Adipocyte (in vitro differentiated cells): ENCODE data around the gene MRPL53.

Experiments used
- DNase-seq: peaks from one replicate; pipeline ENCODE4 v3.0.0-alpha.2; 2015; ENCODE audit warnings: low read depth
- H3K27me3 ChIP-seq: replicated peaks from 2 replicates; pipeline ENCODE4 v1.7.0; 2013; ENCODE audit warnings: mild to moderate bottlenecking, low read length, moderate library complexity; ENCODE audit not compliant: control insufficient read depth, insufficient read depth
- H3K36me3 ChIP-seq: 2 replicates; pipeline ENCODE4 v1.7.0; 2013; ENCODE audit warnings: low read length, mild to moderate bottlenecking, moderate library complexity; ENCODE audit not compliant: control insufficient read depth, insufficient read depth, severe bottlenecking
- H3K4me1 ChIP-seq: 2 replicates; pipeline ENCODE4 v1.7.0; 2013; ENCODE audit warnings: mild to moderate bottlenecking, low read length, moderate library complexity; ENCODE audit not compliant: control insufficient read depth, insufficient read depth
- H3K4me3 ChIP-seq: 2 replicates; pipeline ENCODE4 v1.7.0; 2013; ENCODE audit warnings: mild to moderate bottlenecking, low read length, moderate library complexity
- H3K9ac ChIP-seq: 2 replicates; pipeline ENCODE4 v1.7.0; 2013; ENCODE audit warnings: mild to moderate bottlenecking, low read length, moderate library complexity
- H3K9me3 ChIP-seq: 2 replicates; pipeline ENCODE4 v1.7.0; 2013; ENCODE audit warnings: mild to moderate bottlenecking, low read length, moderate library complexity; ENCODE audit not compliant: control insufficient read depth

The MRPL53 gene

GRCh38 chr2:74440378-74441169, 31.9 kb downstream of the MRPL53 start:
- DNase-seq: peak; percentile 96
- peaks cover 22% of the 10 kb centered on the region for H3K4me1 ChIP-seq
- peak overlapping the region; percentile 82 for H3K4me3 ChIP-seq
- peak overlapping the region; percentile 86 for H3K9ac ChIP-seq
- H3K9me3 ChIP-seq: no peaks in the 10 kb centered on the region
- no peaks in the 10 kb centered on the region for H3K27me3 ChIP-seq
- H3K36me3 ChIP-seq: no peaks in the 10 kb centered on the region

GRCh38 chr2:74439803-74440377, 32.6 kb downstream of the MRPL53 start:
- Histone ChIP-seq H3K27me3 (no peaks in the 10 kb centered on the region), H3K4me1 (peaks cover 22% of the 10 kb centered on the region), H3K9ac (peak overlapping the region; percentile 86), H3K4me3 (peak overlapping the region; percentile 82), H3K9me3 (no peaks in the 10 kb centered on the region), H3K36me3 (no peaks in the 10 kb centered on the region)
- DNase-seq: peak; percentile 81

GRCh38 chr2:74439373-74439772, 33.1 kb downstream of the MRPL53 start:
- peak overlapping the region; percentile 82 for H3K4me3 ChIP-seq
- peak overlapping the region; percentile 86 for H3K9ac ChIP-seq
- DNase-seq: no peak
- no peaks in the 10 kb centered on the region for H3K9me3 ChIP-seq
- H3K36me3 ChIP-seq: no peaks in the 10 kb centered on the region
- H3K27me3 ChIP-seq: no peaks in the 10 kb centered on the region
- H3K4me1 ChIP-seq: peaks cover 22% of the 10 kb centered on the region

GRCh38 chr2:74438248-74438647, 34.2 kb downstream of the MRPL53 start:
- Histone ChIP-seq H3K9me3 (no peaks in the 10 kb centered on the region), H3K27me3 (no peaks in the 10 kb centered on the region), H3K4me3 (no peak overlapping the region), H3K9ac (no peak overlapping the region), H3K36me3 (no peaks in the 10 kb centered on the region), H3K4me1 (peaks cover 16% of the 10 kb centered on the region)
- no peak for DNase-seq

GRCh38 chr2:74436848-74437695, 35.4 kb downstream of the MRPL53 start:
- Histone ChIP-seq H3K9ac (no peak overlapping the region), H3K4me1 (peaks cover 16% of the 10 kb centered on the region), H3K4me3 (no peak overlapping the region), H3K9me3 (no peaks in the 10 kb centered on the region), H3K27me3 (no peaks in the 10 kb centered on the region), H3K36me3 (peaks cover 2% of the 10 kb centered on the region)
- DNase-seq: no peak

GRCh38 chr2:74436111-74436805, 36.2 kb downstream of the MRPL53 start:
- Histone ChIP-seq H3K9me3 (no peaks in the 10 kb centered on the region), H3K9ac (no peak overlapping the region), H3K4me3 (no peak overlapping the region), H3K4me1 (peaks cover 16% of the 10 kb centered on the region), H3K36me3 (peaks cover 8% of the 10 kb centered on the region), H3K27me3 (no peaks in the 10 kb centered on the region)
- no peak for DNase-seq

GRCh38 chr2:74430502-74430901, 42.0 kb downstream of the MRPL53 start:
- no peak overlapping the region for H3K9ac ChIP-seq
- no peak overlapping the region for H3K4me3 ChIP-seq
- H3K27me3 ChIP-seq: no peaks in the 10 kb centered on the region
- no peaks in the 10 kb centered on the region for H3K4me1 ChIP-seq
- H3K36me3 ChIP-seq: peaks cover 36% of the 10 kb centered on the region
- no peaks in the 10 kb centered on the region for H3K9me3 ChIP-seq
- no peak for DNase-seq

- Histone ChIP-seq H3K9me3 (no peaks in the 10 kb centered on the region), H3K36me3 (peaks cover 36% of the 10 kb centered on the region), H3K4me3 (no peak overlapping the region), H3K4me1 (no peaks in the 10 kb centered on the region), H3K27me3 (no peaks in the 10 kb centered on the region), H3K9ac (no peak overlapping the region)
- no peak for DNase-seq
These were observed 42.7 kb downstream of the MRPL53 start for GRCh38 chr2:74429487-74430451.

- no peak for DNase-seq
- H3K9ac ChIP-seq: no peak overlapping the region
- no peaks in the 10 kb centered on the region for H3K9me3 ChIP-seq
- H3K4me3 ChIP-seq: no peak overlapping the region
- H3K4me1 ChIP-seq: no peaks in the 10 kb centered on the region
- no peaks in the 10 kb centered on the region for H3K27me3 ChIP-seq
- H3K36me3 ChIP-seq: peaks cover 36% of the 10 kb centered on the region
These were observed 43.8 kb downstream of the MRPL53 start for GRCh38 chr2:74428675-74429074.

- H3K4me3 ChIP-seq: no peak overlapping the region
- H3K36me3 ChIP-seq: peaks cover 36% of the 10 kb centered on the region
- no peaks in the 10 kb centered on the region for H3K9me3 ChIP-seq
- H3K4me1 ChIP-seq: no peaks in the 10 kb centered on the region
- no peak overlapping the region for H3K9ac ChIP-seq
- no peaks in the 10 kb centered on the region for H3K27me3 ChIP-seq
- DNase-seq: no peak
These were observed 44.9 kb downstream of the MRPL53 start for GRCh38 chr2:74427551-74427950.
